K562 (cell line): ENCODE results near the gene JSRP1. TPM values are rescaled to one million over a fixed set of nuclear protein-coding genes. Genes with fewer than 3 reads are reported as not detected.

Source experiments
- ATAC-seq: fragments of 200-7000 bp; cut with Tn5 transposase; 3 replicates; pipeline ENCODE4 v1.9.1; 2020; ENCODE audit warnings: moderate library complexity
- BruUV-seq: library from RNA; stranded (reverse); fragments of 400-500 nt; replicated peaks from 2 replicates; lab custom pipeline; 2021; lab: Mats Ljungman, UMichigan
- CTCF ChIA-PET: fragments of 300-600 bp; formaldehyde crosslinking; extraction: SDS; loops from one replicate; lab custom pipeline; 2021; ENCODE audit warnings: low intra/inter-chr PET ratio; lab: Yijun Ruan, JAX
- POLR2A ChIA-PET: fragments of 300-600, 350-650 bp; sonication (Branson Sonifier 250); formaldehyde crosslinking; extraction: SDS; loops from one replicate; lab custom pipeline; 2021; ENCODE audit warnings: antibody characterized with exemption, inconsistent platforms; lab: Yijun Ruan, JAX
- DNase-seq, 4 experiments: peaks; one replicate each; pipeline versions ENCODE4 v3.0.0 to v3.0.0-alpha.2; 2011 to 2018; ENCODE audit warnings: low spot score in 3 of 4, mixed read lengths in 3 of 4; ENCODE audit errors: extremely low read depth in 1 of 4
- FAIRE-seq: peaks from 2 replicates; lab custom pipeline; 2011; peaks lifted over from hg19 to GRCh38; lab: Jason Lieb, UNC
- H2AFZ ChIP-seq: 2 replicates; pipeline ENCODE4 v1.6.0; 2011; ENCODE audit warnings: low read depth, low read length, control low read depth, inconsistent platforms
- H3K27ac ChIP-seq: fragments of 200-600 bp; 3 replicates; pipeline ENCODE4 v1.8.0; 2011; ENCODE audit warnings: low read depth, mild to moderate bottlenecking, control low read depth, inconsistent platforms, low read length, moderate library complexity, mixed read lengths; ENCODE audit errors: extremely low read depth
- H3K27me3 ChIP-seq, 2 experiments: fragments of 300-600 bp in 1 of 2; 2 replicates in 1 of 2; 3 replicates in 1 of 2; pipeline versions ENCODE4 v1.6.0 to v1.8.0; 2011; ENCODE audit warnings: inconsistent platforms in 2 of 2, low read length in 2 of 2, mild to moderate bottlenecking in 1 of 2, mixed read lengths in 1 of 2, moderate library complexity in 1 of 2; ENCODE audit not compliant: control insufficient read depth in 2 of 2, insufficient read depth in 2 of 2
- H3K36me3 ChIP-seq: fragments of 300-600 bp; 3 replicates; pipeline ENCODE4 v1.8.0; 2011; ENCODE audit warnings: mild to moderate bottlenecking, low read length, inconsistent platforms; ENCODE audit not compliant: control insufficient read depth, insufficient read depth
- H3K4me1 ChIP-seq, 2 experiments: fragments of 200-600 bp in 1 of 2; replicated peaks in 1 of 2; 2 replicates in 1 of 2; 3 replicates in 1 of 2; pipeline versions ENCODE4 v1.5.1 to v1.8.0; 2011; ENCODE audit warnings: inconsistent platforms in 2 of 2, low read length in 2 of 2, mild to moderate bottlenecking in 1 of 2, mixed read lengths in 1 of 2, moderate library complexity in 1 of 2; ENCODE audit not compliant: control insufficient read depth in 2 of 2, insufficient read depth in 2 of 2
- H3K4me2 ChIP-seq: 2 replicates; pipeline ENCODE4 v1.6.1; 2011; ENCODE audit warnings: low read length, control low read depth, inconsistent platforms, mixed read lengths; ENCODE audit not compliant: insufficient read depth
- H3K4me3 ChIP-seq: fragments of 200-600 bp; sonication (generic), shearing (Covaris generic); 2 replicates; pipeline ENCODE4 v1.5.1; 2016; ENCODE audit warnings: control low read depth, inconsistent platforms
- H3K79me2 ChIP-seq: fragments of 200-600 bp; 3 replicates; pipeline ENCODE4 v1.8.0; 2011; ENCODE audit warnings: low read length, inconsistent platforms; ENCODE audit not compliant: control insufficient read depth, insufficient read depth
- H3K9ac ChIP-seq, 2 experiments: 2 replicates each; pipeline versions ENCODE4 v1.6.0 to v1.6.1; 2011; ENCODE audit warnings: low read depth in 2 of 2, low read length in 2 of 2, control low read depth in 1 of 2, inconsistent platforms in 1 of 2, mild to moderate bottlenecking in 1 of 2, mixed read lengths in 1 of 2; ENCODE audit not compliant: insufficient read depth in 1 of 2
- H3K9me1 ChIP-seq: one replicate; pipeline ENCODE4 v1.6.0; 2011; ENCODE audit warnings: inconsistent platforms, mild to moderate bottlenecking, low read length, moderate library complexity; ENCODE audit not compliant: control insufficient read depth, insufficient read depth
- H3K9me3 ChIP-seq: replicated peaks from 2 replicates; pipeline ENCODE4 v1.5.1; 2011; ENCODE audit warnings: low read depth, low read length, inconsistent platforms; ENCODE audit not compliant: control insufficient read depth, insufficient read depth
- H4K20me1 ChIP-seq: replicated peaks from 2 replicates; pipeline ENCODE4 v1.6.1; 2011; ENCODE audit warnings: low read length, inconsistent platforms, mixed read lengths; ENCODE audit not compliant: control insufficient read depth, insufficient read depth
- MIER1 ChIP-seq: fragments of 450-650 bp; IDR thresholded peaks from 2 replicates; pipeline ENCODE4 v1.6.1; 2016; ENCODE audit warnings: antibody characterized with exemption, mild to moderate bottlenecking, low read depth
- RBBP5 ChIP-seq: fragments of 200-600 bp; sonication (generic); IDR thresholded peaks from 2 replicates; pipeline ENCODE4 v1.6.1; 2012; ENCODE audit warnings: borderline replicate concordance, mild to moderate bottlenecking, low read length, control low read depth, inconsistent platforms; ENCODE audit not compliant: insufficient read depth, poor library complexity, severe bottlenecking
- RBM17 ChIP-seq: fragments of 200-400 bp; formaldehyde crosslinking; IDR thresholded peaks from 2 replicates; pipeline ENCODE4 v1.6.1; 2017; ENCODE audit warnings: low read depth, mild to moderate bottlenecking, low read length, borderline replicate concordance
- ZNF121 ChIP-seq: sonication (generic); formaldehyde crosslinking; conservative IDR thresholded peaks from 2 replicates; pipeline ENCODE4 v1.8.0; 2022; ENCODE audit warnings: missing genetic modification reagents
- WGBS: fragments of 100-300 bp; shearing (Covaris generic); methylation state at CpG from one replicate; pipeline ENCODE4 v1.1.6; 2016; ENCODE audit warnings: low coverage, mixed read lengths; ENCODE audit not compliant: insufficient coverage; ENCODE audit errors: missing lambda C conversion rate; 5-methylcytosine and 5-hydroxymethylcytosine counted together
- in situ Hi-C: fragments of 300-500 bp; cut with MboI; formaldehyde crosslinking; loops from 4 replicates; pipeline ENCODE4 v1.15.0; 2018; ENCODE audit warnings: inconsistent platforms, mixed read lengths
- intact Hi-C: fragments of 100-400 bp; cut with micrococcal nuclease; formaldehyde crosslinking; loops from 2 replicates; pipeline ENCODE4 v1.14.2; 2022
- polyA plus RNA-seq, 8 experiments: library from polyadenylated mRNA; depleted of rRNA in 4 of 8; stranded (reverse) in 5 of 8; unstranded in 3 of 8; fragments of >200 nt; fragmentation: Nextera tagmentation in 2 of 8; fragmentation: Illumina TruSeq in 1 of 8; extraction: Ambion mirVana in 2 of 8; extraction: Trizol in 1 of 8; gene quantifications; 2 replicates each; pipeline versions ENCODE4 v1.2.1 to v1.2.3, GENCODE V29; 2011 to 2014; ENCODE audit warnings: inconsistent platforms in 1 of 8, missing spikeins in 1 of 8
- total RNA-seq, 7 experiments: library from RNA; depleted of rRNA in 6 of 7; stranded (reverse); fragments of >200 nt in 6 of 7; fragmentation: Illumina TruSeq in 2 of 7; extraction: Trizol in 2 of 7; gene quantifications; 2 replicates each; pipeline versions ENCODE4 v1.2.1 to v1.2.3, GENCODE V29; 2011 to 2021; ENCODE audit warnings: low replicate concordance in 1 of 7

JSRP1 gene
- total and polyA plus RNA-seq, 9 of the 15 experiments (the other 6 are each of a cell fraction or from before 2014, with no cell fraction given) = 0.08 to 1.2 (median 0.51) TPM; not detected in 4

DNA sequence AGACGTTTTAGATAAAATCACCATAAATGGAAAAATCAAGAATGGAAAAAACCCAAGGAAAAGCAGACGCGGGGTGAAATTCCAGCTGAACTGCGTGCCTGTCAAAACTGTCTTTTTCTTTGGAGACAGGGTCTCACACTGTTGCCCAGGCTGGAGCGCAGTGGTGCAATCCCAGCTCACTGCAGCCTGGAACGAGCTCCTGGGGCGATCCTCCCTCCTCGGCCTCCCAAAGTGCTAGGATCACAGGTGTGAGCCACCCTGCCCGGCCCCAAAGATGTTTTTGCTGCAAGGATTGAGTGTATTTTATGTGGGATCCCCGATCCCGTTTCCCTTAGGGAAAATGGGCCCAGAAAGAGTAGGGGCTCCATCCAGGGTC lies 26.6 kb upstream of the JSRP1 start:
- in situ Hi-C loops (loop anchor here (5.0 kb wide), 1 partner anchor 104 kb away; no protein-coding TSS in a partner anchor), intact Hi-C loops (no loop called here)
- 76% methylated on average over 11 of the region's 11 CpGs for WGBS
- Histone ChIP-seq H3K9me1 (no peaks in the 10 kb centered on the region), H3K9me3 (no peaks in the 10 kb centered on the region), H3K4me3 (no peak overlapping the region), H3K4me1 (peaks cover 0 to 27% of the 10 kb centered on the region in 2 experiments; a peak in 3 of 5 replicates), H3K79me2 (no peaks in the 10 kb centered on the region), H2AFZ (no peak overlapping the region), H3K36me3 (no peaks in the 10 kb centered on the region), H3K27me3 (no peaks in the 10 kb centered on the region), H4K20me1 (no peaks in the 10 kb centered on the region), H3K4me2 (no peak overlapping the region), H3K27ac (no peak overlapping the region), H3K9ac (no peak overlapping the region; a peak in 1 of 4 replicates)
- FAIRE-seq (no peak), DNase-seq (no peak), ATAC-seq (no peak)
- no TSS peak for BruUV-seq
- TF ChIP-seq ZNF121 (CRISPR knock-in tag) = peak; percentile 91
- TF ChIP-seq MIER1 = no peak
- no peak for TF ChIP-seq RBM17
- CTCF ChIA-PET = no interaction called here
- POLR2A ChIA-PET = interaction anchor here (0.6 to 1.4 kb wide), 6 partner anchors 9 to 189 kb away, joined by 3 to 5 read pairs (median 3); no protein-coding TSS in a partner anchor

DNA sequence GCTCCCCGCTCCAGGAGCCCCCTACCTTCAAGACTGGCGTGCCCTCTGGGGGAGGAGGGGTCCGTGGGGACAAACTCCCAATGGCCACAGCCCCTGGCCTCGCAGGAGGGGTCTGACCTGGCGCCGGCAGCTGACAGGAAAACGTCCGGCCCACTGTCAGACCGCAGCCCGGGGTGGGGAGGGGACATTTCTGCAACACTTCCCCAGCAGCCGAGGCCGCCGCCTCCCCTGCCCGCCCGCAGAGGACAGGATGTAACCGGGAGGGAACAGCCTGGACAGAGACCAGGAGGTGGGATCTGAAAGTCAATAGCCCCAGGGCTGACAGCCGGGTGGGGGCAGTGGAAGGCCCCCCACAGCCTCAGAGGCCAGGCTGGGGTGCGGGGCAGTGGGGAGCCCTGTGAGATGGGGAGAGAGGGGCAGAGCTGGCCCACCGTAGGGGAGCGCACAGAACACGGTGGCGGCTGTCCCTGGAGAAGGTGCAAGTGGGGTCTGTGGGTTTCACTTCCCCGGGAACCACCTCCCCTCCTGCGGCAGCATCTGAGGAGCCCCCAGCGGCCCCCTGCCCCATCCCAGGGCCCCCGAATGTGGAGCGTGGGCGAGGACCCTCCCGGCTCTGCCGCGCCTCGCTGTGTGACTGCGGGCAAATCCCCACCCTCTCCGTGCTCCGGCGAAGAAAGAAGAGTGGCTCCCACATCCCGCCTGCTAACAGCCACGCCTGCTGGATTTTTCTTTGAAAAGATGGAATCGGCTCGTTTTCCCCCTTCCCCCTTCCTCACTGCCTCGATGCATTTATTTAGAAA lies 26.0 kb upstream of the JSRP1 start, which contains the start of gene PEAK3:
TSS of gene PEAK3 (minus strand) at position 114 of the 800 bp plus-strand sequence. CDS start 1,244 bp downstream, outside the sequence.
- CTCF ChIA-PET = no interaction called here
- no peak for FAIRE-seq
- peak; percentile 59 for TF ChIP-seq RBBP5

More for the DNA sequence above, 26.0 kb upstream of the JSRP1 start, which contains the start of gene PEAK3:
- DNase-seq (peak; percentile 56 to 75 (median 64)), ATAC-seq (peak; percentile 86)
- Histone ChIP-seq H3K4me3 (peak within 1 kb of the TSS; percentile 11; the same call in 1 of the 2 replicates), H3K9me1 (no peaks in the 10 kb centered on the region), H3K4me1 (peaks cover 0 to 27% of the 10 kb centered on the region in 2 experiments; a peak in 3 of 5 replicates), H3K9me3 (no peaks in the 10 kb centered on the region), H4K20me1 (no peaks in the 10 kb centered on the region), H3K79me2 (no peaks in the 10 kb centered on the region), H3K36me3 (no peaks in the 10 kb centered on the region), H3K27me3 (no peaks in the 10 kb centered on the region), H3K27ac (peak within 1 kb of the TSS; percentile 10; the same call in 1 of the 3 replicates), H2AFZ (peak within 1 kb of the TSS; percentile 49), H3K9ac (peak within 1 kb of the TSS in 1 of 2 experiments; percentile 90; a peak in 3 of 4 replicates), H3K4me2 (peak within 1 kb of the TSS; percentile 35)
- intact Hi-C loops = no loop called here
- POLR2A ChIA-PET = interaction anchor here (0.6 to 1.4 kb wide), 6 partner anchors 9 to 190 kb away, joined by 3 to 5 read pairs (median 3); no protein-coding TSS in a partner anchor
- in situ Hi-C loops = loop anchor here (5.0 kb wide), 1 partner anchor 105 kb away; no protein-coding TSS in a partner anchor
- no TSS peak for BruUV-seq
- 31% methylated on average over 23 of the region's 41 CpGs for WGBS
